OCI-LY1 (cell line): ENCODE results near the gene PGS1.

ENCODE experiments used
- H2AFZ ChIP-seq: fragments of 200-600 bp; sonication (generic), shearing (Covaris generic); 2 replicates; pipeline ENCODE4 v1.6.0; 2014; ENCODE audit warnings: antibody characterized with exemption, mild to moderate bottlenecking, low read length
- H3F3A ChIP-seq: fragments of 200-600 bp; sonication (generic), shearing (Covaris generic); 2 replicates; pipeline ENCODE4 v1.6.0; 2014; ENCODE audit warnings: mild to moderate bottlenecking, antibody characterized with exemption, low read length, moderate library complexity; ENCODE audit not compliant: insufficient read depth
- H3K27ac ChIP-seq: fragments of 200-600 bp; sonication (generic); 2 replicates; pipeline ENCODE4 v1.5.1; 2014; ENCODE audit warnings: low read length, mixed run types, mild to moderate bottlenecking, low read depth; ENCODE audit not compliant: poor library complexity, severe bottlenecking
- H3K27me3 ChIP-seq: fragments of 200-600 bp; sonication (generic); 2 replicates; pipeline ENCODE4 v1.6.0; 2014; ENCODE audit warnings: antibody characterized with exemption, mild to moderate bottlenecking, low read length, moderate library complexity; ENCODE audit not compliant: insufficient read depth
- H3K36me3 ChIP-seq: fragments of 200-600 bp; sonication (generic); 2 replicates; pipeline ENCODE4 v1.6.1; 2014; ENCODE audit warnings: mild to moderate bottlenecking, antibody characterized with exemption, low read length, moderate library complexity, mixed read lengths; ENCODE audit not compliant: insufficient read depth
- H3K4me1 ChIP-seq: fragments of 200-600 bp; sonication (generic); 2 replicates; pipeline ENCODE4 v1.5.1; 2014; ENCODE audit warnings: mild to moderate bottlenecking, low read length, moderate library complexity; ENCODE audit not compliant: insufficient read depth, severe bottlenecking
- H3K4me2 ChIP-seq: fragments of 200-600 bp; sonication (generic), shearing (Covaris generic); 2 replicates; pipeline ENCODE4 v1.6.1; 2014; ENCODE audit warnings: low read length
- H3K4me3 ChIP-seq: fragments of 200-600 bp; sonication (generic); 2 replicates; pipeline ENCODE4 v1.5.1; 2014; ENCODE audit warnings: low read length, low read depth, mild to moderate bottlenecking, mixed read lengths; ENCODE audit not compliant: poor library complexity, severe bottlenecking
- H3K79me2 ChIP-seq: fragments of 200-600 bp; shearing (Covaris generic); 2 replicates; pipeline ENCODE4 v1.6.1; 2016; ENCODE audit warnings: mixed run types, low read length, mixed read lengths; ENCODE audit not compliant: insufficient read depth
- H3K9ac ChIP-seq: fragments of 200-600 bp; sonication (generic), shearing (Covaris generic); 2 replicates; pipeline ENCODE4 v1.6.1; 2014; ENCODE audit warnings: mild to moderate bottlenecking, low read length, mixed read lengths
- H3K9me2 ChIP-seq: fragments of 200-600 bp; sonication (generic), shearing (Covaris generic); 2 replicates; pipeline ENCODE4 v1.6.1; 2014; ENCODE audit warnings: low read depth, mild to moderate bottlenecking, low read length, mixed read lengths
- H3K9me3 ChIP-seq: fragments of 200-600 bp; shearing (Covaris generic); 2 replicates; pipeline ENCODE4 v1.6.1; 2014; ENCODE audit warnings: low read length, mixed read lengths
- H4K20me1 ChIP-seq: fragments of 200-600 bp; sonication (generic), shearing (Covaris generic); 2 replicates; pipeline ENCODE4 v1.6.0; 2016; ENCODE audit warnings: mild to moderate bottlenecking, low read length; ENCODE audit not compliant: insufficient read depth
- EZH2 ChIP-seq: fragments of 200-600 bp; sonication (generic), shearing (Covaris generic); IDR thresholded peaks from 2 replicates; pipeline ENCODE4 v1.8.0; 2017; ENCODE audit warnings: borderline replicate concordance, mixed run types, mild to moderate bottlenecking, antibody characterized with exemption, low read length, moderate library complexity, mixed read lengths
- TF ChIP-seq, protein P1 (sequence below): fragments of 200-600 bp; sonication (generic), shearing (Covaris generic); IDR thresholded peaks from 2 replicates; pipeline ENCODE4 v1.5.1; 2017; ENCODE audit warnings: mild to moderate bottlenecking, antibody characterized with exemption, low read length, moderate library complexity, mixed read lengths

Gene PGS1

DNA sequence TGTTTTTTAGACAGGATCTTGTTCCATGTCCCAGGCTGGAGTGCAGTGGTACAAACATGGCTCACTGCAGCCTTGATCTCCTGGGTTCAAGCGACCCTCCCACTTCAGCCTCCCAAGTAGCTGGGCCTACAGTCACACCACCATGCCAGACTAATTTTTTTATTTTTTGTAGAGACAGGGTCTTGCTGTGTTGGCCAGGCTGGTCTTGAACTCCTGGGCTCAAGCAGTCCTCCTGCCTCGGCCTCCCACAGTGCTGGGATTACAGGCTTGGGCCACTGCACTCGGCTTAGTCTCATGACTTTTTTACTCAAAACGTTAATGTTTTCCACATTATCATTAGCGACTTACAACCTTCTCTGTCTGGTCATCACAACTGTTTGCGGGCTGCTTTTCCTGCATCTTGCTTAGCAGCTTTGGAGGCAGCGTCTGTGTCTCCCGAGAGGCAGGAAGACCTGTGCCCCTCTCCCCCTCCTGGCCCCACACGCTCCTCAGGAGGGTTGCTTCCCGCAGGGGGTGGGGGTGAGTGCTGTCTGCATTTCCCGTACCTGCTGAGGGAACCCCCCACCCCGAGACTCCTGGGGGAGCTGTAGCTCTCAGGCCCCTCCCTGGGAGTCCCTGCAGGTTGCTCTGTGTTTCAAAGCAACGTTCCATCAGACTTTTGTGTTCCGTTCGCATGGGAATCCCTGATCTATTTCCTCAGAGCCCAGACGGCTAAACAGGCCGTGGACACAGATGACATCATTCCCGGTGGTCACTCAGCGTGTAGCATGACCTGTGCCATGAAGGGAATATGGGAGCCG lies 52.6 kb downstream of the PGS1 start:
- H3K27me3 ChIP-seq: no peaks in the 10 kb centered on the region
- H3K79me2 ChIP-seq: no peaks in the 10 kb centered on the region
- no peaks in the 10 kb centered on the region for H3K9me3 ChIP-seq
- no peaks in the 10 kb centered on the region for H3K4me1 ChIP-seq
- H3K4me3 ChIP-seq: no peak overlapping the region
- no peak for TF ChIP-seq EZH2
- TF ChIP-seq, protein P1, sequence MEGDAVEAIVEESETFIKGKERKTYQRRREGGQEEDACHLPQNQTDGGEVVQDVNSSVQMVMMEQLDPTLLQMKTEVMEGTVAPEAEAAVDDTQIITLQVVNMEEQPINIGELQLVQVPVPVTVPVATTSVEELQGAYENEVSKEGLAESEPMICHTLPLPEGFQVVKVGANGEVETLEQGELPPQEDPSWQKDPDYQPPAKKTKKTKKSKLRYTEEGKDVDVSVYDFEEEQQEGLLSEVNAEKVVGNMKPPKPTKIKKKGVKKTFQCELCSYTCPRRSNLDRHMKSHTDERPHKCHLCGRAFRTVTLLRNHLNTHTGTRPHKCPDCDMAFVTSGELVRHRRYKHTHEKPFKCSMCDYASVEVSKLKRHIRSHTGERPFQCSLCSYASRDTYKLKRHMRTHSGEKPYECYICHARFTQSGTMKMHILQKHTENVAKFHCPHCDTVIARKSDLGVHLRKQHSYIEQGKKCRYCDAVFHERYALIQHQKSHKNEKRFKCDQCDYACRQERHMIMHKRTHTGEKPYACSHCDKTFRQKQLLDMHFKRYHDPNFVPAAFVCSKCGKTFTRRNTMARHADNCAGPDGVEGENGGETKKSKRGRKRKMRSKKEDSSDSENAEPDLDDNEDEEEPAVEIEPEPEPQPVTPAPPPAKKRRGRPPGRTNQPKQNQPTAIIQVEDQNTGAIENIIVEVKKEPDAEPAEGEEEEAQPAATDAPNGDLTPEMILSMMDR: no peak
- H3K27ac ChIP-seq: no peak overlapping the region
- H2AFZ ChIP-seq: no peak overlapping the region
- no peak overlapping the region for H3K9ac ChIP-seq
- no peak overlapping the region for H3K4me2 ChIP-seq
- H3F3A ChIP-seq: no peaks in the 10 kb centered on the region
- no peaks in the 10 kb centered on the region for H3K9me2 ChIP-seq
- H3K36me3 ChIP-seq: no peaks in the 10 kb centered on the region; the same call in 1 of the 2 replicates
- H4K20me1 ChIP-seq: no peaks in the 10 kb centered on the region

DNA sequence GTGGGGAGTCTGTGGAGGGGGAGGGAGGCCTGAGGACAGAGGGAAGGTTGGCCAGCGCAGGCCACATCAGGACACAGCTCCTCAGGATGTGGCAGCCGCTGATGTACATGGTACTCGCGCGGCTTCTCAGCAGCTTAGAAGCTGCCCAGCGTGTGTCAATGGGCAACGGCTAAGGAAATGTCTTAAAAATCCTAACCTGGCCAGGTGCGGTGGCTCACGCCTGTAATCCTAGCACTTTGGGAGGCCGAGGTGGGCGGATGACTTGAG lies 53.2 kb downstream of the PGS1 start:
- Histone ChIP-seq H3K79me2 (no peaks in the 10 kb centered on the region), H3K4me3 (no peak overlapping the region), H3K27ac (no peak overlapping the region), H3F3A (no peaks in the 10 kb centered on the region), H2AFZ (no peak overlapping the region), H3K4me2 (no peak overlapping the region), H3K36me3 (no peaks in the 10 kb centered on the region; the same call in 1 of the 2 replicates), H3K27me3 (no peaks in the 10 kb centered on the region), H3K9me3 (no peaks in the 10 kb centered on the region), H3K4me1 (no peaks in the 10 kb centered on the region), H3K9ac (no peak overlapping the region), H3K9me2 (no peaks in the 10 kb centered on the region), H4K20me1 (no peaks in the 10 kb centered on the region)
- TF ChIP-seq, protein P1: no peak
- no peak for TF ChIP-seq EZH2

DNA sequence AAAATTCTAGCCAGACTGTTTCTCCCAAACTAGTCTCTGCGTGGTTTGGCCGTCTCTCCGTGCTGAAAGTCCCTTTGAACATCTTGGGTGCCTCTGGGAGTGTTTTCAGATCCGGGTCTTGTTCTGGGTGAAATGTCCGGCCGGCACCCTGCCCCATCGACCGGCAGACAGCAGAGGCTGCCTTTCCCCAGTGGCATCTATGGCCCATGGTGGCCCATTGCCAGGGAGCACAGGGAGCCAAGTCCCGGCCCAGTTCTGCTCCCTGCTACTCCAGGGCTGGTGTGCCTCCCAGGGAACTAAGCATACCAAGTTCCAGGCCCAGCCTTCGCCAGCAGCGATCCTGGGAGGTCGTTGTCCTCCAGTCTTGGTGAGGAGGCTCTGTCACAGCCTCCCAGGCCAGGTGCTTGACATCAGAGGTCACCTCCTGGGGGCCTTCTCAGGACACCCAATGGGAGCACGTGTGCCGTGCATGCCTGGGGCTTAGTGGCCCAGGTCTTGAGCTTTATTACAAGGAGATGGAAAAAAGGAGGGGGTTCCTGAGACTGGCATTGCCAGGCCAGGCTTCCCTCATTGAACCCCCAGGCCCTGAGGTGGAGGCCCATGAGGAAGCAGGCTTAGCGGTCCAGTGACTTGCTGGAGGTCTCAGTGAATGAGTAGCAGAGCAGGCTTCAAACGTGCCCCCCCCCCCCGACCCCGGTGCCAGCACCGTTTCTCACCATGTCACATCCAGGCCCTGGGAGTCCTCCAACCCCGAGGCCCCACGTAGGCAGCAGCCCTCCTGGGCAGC lies 54.0 kb downstream of the PGS1 start:
- no peak overlapping the region for H2AFZ ChIP-seq
- H3K27me3 ChIP-seq: no peaks in the 10 kb centered on the region
- no peaks in the 10 kb centered on the region for H3F3A ChIP-seq
- no peak for TF ChIP-seq EZH2
- TF ChIP-seq, protein P1: no peak
- H3K4me3 ChIP-seq: no peak overlapping the region
- H3K36me3 ChIP-seq: no peaks in the 10 kb centered on the region; the same call in 1 of the 2 replicates
- H3K9me3 ChIP-seq: no peaks in the 10 kb centered on the region
- H3K27ac ChIP-seq: no peak overlapping the region
- H3K4me1 ChIP-seq: no peaks in the 10 kb centered on the region
- no peak overlapping the region for H3K9ac ChIP-seq
- H3K9me2 ChIP-seq: no peaks in the 10 kb centered on the region
- H3K79me2 ChIP-seq: no peaks in the 10 kb centered on the region
- H4K20me1 ChIP-seq: no peaks in the 10 kb centered on the region
- no peak overlapping the region for H3K4me2 ChIP-seq
